Measurements from ENCODE around the gene IL4R. TPM values are rescaled to one million over a fixed set of nuclear protein-coding genes. Genes with fewer than 3 reads are reported as not detected.
"Not testable (repeated sequence)": the region's sequence is repeated elsewhere in the genome, so short reads cannot be mapped to it uniquely, and the experiment has no call there.

Gene IL4R
- total RNA-seq, 1 donor from 2014 or later: 31.7 TPM

DNA sequence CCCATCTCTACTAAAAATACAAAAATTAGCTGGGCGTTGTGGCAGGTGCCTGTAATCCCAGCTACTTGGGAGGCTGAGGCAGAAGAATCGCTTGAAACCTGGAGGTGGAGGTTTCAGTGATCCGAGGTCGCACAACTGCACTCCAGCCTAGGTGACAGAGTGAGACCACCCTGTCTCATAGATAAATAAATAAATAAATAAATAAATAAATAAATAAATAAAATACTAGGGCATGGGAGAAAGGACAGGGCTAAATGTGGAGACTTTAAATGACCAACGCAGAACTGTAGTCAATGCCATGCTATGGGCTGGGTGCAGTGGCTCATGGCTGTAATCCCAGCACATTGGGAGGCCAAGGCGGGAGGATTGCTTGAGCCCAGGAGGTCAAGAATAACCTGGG is 25.5 kb upstream of the IL4R start:
- DNase-seq (ENCODE audit: low read depth): not testable (repeated sequence)

DNA sequence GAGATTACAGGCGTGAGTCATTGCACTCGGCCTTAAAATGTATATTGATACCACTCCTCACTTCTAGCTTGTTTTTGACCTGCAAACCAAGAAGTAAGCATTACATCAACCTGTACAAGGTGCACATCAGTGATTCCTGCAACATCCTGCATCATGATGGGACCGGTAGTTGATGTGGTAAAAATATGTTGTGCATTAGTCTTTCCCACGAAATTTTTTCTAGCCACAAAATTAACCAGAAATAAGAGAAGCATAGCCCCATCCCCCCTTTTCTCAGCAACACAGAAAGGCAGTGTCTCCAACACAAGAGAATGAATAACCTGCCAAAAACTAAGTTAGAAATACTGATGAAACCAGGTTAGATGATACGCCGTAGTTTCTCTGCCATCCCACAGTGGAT is 24.1 kb upstream of the IL4R start:
- no peak for DNase-seq (ENCODE audit: low read depth)

DNA sequence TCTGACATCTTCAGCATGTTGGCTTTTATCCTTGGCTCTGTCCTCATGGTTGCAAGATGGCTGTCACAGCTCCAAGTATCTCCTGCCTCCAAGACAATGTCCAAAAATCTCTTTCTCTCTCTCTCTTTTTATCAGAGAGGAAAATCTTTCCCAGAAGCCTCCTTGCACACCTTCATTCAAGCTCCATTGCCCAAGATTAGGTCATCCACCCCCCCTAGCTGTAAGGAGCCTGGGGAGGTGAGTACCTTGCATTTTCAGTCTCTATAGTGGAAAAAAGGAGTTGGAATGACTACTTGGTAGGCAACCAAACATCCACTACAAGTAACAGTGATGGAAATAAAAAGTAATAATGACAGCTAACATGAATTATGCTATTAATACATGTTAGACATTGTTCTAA is 23.2 kb upstream of the IL4R start:
- no peak for DNase-seq (ENCODE audit: low read depth)

DNA sequence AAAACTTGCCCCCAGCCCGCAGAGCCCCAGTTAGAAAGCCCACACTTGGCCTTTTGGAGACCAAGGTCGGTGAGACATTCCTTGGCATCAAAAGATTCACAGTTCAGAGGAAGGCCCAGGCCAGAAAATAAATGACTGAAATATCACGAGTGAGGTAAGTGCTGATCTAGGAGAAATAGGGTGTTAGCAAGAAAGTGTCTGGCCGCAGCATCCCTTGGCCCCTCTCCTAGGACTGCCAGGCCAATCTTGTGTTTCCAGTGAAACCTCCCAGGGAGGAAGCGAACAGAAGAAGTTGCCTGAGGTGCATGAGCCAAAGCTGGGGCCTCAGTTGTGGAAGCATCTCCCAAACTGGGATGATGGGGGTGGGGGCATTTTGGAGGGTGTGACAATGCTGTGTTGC is 22.7 kb upstream of the IL4R start:
- no peak for DNase-seq (ENCODE audit: low read depth)

DNA sequence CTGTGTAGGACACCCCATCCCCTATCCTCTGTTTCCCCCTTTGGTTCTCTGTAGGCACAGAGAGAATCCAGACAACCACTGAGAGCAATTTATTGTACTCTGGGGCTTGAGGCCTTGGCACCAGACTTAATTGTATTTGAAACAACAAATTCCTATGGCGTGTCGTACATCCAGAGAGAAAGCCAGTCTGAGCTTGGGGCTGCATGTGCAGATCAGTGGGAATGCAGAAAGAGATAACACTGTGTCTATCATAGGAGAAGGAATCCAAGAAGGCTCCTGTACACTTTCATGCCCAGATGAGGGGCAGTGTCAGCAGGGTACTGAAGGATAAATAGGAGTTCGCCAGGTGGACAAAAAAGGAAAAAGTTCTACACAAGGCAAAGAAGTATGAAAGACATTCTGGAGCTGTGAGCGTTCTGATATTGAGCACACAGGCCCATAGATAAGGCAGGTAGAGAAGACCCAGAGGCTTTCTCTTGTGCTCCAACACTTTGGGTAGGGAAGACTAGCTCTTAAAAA is 22.0 kb upstream of the IL4R start:
- DNase-seq (ENCODE audit: low read depth): no peak

DNA sequence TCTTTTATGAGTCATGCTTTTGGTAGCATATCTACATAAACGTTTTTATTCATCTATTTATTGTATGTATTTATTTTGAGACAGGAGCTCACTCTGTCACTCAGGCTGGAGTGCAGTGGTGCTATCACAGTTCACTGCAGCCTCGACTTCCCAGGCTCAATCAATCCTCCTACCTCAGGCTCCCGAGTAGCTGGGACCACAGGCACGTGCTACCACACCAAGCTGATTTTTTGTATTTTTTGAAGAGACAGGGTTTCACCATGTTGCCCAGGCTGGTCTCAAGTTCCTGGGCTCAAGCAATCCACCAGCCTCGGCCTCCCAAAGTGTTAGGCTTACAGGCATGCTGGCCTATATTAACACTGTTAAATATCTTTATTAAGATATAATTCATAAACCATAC is 20.4 kb upstream of the IL4R start:
- no peak for DNase-seq (ENCODE audit: low read depth)

DNA sequence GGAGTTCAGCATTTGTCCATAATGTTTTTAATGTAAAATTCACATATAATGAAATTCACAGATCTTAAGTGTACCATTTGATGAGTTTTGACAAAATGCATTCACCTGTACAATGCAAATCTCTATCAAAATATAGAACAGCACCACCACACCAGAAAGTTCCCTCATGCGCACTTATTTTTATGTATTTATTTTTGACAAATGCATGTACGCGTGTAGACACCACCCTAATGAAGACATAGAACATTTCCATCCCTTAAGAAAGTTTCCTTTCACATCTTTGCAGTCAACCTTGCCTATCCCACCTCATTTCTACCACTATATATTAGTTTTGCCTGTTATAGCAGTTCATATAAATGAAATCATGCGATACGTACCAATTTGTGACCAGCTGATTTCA is 15.6 kb upstream of the IL4R start:
- no peak for DNase-seq (ENCODE audit: low read depth)

DNA sequence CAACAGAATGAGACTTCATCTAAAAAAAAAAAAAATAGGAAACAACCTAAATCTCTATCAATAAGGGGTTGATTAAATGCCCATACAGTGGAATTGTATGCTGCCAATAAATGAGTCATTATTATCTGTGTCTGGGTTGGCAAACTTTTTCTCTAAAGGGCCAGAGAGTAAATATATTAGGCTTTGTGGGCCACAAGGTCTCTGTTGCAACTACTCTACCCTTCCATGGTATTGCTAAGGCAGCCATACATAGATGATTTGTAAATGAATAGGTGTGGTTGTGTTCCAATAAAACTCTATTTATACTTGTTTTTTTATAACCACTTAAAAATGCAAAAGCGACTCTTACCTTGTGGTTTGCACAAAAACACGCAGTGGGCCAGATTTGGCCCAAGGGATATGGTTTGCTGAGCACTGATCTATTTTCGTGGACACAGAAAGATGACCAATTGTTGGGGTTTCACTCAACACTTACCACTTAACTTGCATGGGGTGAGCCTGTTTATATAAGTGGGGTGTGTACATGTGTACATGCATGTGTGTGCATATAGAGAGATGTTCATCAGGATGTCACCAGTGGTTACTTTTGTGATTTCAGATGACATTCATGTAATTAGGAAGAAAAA is 12.4 kb upstream of the IL4R start:
- no peak for DNase-seq (ENCODE audit: low read depth)

DNA sequence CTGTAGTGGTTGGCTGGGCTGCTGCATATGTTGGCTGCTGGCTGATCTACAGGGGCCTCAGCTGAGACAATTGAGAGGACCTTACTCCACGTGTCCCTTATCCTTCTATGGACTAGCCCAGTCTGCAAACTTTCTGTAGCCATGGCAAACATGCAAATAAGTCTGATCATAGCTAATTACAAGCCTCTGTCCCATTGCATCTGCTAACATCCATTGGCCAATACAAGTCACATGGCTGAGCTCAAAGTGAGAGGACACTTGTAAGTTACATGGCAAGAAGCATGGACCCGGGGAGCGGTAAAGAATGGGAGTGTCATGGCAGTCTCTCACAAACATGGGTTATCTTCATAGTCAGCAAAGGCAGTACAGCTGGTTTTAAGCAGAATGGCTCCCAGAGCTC is 11.6 kb upstream of the IL4R start:
- no peak for DNase-seq (ENCODE audit: low read depth)

DNA sequence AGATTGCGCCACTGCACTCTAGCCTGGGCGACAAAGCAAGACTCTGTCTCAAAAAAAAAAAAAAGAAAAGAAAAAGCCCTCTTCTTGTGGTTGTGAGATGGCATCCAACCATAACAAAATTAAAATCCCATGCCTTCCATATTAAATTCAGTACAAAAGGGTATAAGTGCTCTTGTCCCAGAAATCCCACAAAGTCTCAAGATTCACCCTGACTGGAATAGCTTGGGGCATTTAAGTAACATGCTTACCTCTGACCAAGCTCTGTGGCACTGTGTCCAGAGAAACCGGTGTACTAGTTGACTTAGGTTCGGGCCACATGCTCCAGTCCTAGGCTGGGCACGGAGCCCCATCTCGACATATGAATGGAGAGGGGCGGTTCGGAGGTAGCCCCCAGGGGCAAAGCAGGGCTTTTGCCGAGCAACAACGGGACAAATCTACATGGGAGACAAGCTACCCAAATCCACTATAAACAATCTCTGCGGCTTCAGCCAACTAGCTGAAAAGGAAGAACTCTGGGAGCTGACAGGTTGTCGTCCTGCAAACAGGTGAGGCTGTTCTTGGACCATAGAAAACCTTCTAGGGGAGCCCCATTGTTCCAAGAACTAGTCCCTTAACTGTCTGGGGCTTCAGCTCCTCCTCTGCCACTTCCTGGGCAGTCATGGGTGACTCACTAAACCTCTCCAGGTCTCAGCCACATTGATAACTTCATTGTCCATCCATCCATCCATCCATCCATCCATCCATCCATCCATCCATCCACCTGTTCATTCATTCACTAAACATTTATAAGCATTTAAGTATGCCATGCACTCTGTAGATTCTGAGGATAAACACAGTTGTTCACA is 10.3 kb upstream of the IL4R start:
- no peak for DNase-seq (ENCODE audit: low read depth)

DNA sequence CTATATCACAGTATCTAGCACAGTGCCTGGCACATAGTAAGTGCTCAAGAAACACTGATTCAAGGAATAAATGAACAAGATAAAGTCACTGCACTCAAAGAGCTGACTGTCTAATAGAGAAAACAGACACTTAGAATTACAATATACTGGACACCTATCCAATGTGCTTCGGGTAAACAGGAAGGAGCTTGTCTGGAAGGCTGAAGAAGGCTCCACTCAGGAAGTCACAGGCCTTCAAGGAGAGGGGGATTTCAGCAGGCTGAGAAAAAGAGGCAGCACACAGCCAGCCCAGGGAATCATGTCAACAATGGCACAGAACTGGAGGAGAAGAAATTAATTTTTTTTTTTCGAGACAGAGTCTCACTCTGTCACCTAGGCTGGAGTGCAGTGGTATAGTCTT is 9.7 kb upstream of the IL4R start:
- DNase-seq (ENCODE audit: low read depth): no peak

DNA sequence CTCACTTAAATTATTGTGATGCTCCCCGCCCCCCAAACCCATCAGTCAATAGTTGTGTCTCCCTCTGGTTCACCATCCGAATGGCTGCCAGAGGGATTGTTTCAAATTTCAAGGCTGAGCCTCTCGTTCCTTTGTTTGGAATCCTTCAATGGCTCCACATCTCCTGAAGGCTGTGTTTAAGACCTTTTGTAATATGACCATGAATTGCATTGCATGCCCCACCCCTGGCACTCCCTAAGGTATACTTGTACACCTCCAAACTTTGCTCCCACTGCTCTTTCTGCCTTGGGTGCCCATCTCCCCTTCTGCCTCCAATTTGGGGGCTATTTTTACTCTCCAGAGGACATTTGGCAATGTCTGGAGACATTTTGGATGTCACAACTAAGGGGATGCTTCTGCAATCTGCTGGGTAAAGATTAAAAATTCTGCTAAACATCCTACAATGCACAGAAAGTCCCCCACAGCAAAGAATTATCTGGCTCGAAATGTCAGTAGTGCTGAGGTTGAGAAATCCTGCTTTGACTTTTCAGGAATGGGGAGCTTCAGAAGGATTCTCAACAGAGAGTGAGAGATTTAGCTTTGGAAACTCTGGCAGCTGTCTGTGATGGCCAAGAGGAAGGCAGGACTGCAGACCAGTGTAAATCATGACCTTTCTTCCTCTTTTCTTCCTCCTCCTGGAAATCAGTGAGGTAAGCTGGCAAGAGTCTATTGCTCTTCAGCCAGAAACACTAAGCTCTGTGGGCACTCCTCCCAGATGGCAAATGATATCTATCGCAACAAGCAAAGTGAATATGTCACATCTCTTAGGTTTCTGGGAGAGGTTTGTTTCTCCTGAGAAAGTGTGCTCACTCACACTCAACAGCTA is 8.7 kb upstream of the IL4R start:
- DNase-seq (ENCODE audit: low read depth): no peak

DNA sequence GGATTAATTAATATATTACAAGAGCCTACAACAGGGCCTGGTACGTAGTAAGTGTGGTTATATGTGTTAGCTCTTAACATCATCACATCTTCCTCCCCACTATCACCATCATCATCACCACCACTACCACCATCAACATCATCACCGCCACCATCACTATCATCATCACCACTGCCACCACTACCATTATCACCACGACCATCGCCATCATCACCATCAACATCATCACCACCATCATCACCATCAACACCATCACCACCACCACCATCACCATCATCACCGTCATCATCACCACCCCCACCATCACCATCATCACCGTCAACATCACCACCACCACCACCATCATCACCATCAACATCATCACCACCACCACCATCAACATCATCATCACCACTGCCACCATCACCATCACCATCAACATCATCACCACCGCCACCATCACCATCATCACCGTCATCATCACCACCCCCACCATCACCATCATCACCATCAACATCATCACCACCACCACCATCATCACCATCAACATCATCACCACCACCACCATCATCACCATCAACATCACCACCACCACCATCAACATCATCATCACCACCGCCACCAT is 7.8 kb upstream of the IL4R start:
- no peak for DNase-seq (ENCODE audit: low read depth)

DNA sequence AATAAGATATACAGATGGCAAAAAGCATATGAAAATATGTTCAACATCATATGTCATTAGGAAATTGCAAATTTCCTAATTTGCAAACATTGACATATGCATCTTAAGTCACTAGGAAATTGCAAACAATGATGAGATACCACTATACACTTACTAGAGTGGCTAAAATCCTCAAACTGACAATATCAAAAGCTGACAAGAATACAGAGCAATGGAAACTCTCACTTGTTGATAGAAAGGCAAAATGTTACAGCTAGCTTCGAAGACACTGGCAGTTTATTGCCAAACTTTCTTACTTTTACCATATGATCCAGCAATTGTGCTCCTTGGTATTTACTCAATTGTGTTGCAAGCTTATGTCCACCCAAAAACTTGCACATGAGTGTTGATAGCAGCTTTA is 5.0 kb upstream of the IL4R start:
- no peak for DNase-seq (ENCODE audit: low read depth)

DNA sequence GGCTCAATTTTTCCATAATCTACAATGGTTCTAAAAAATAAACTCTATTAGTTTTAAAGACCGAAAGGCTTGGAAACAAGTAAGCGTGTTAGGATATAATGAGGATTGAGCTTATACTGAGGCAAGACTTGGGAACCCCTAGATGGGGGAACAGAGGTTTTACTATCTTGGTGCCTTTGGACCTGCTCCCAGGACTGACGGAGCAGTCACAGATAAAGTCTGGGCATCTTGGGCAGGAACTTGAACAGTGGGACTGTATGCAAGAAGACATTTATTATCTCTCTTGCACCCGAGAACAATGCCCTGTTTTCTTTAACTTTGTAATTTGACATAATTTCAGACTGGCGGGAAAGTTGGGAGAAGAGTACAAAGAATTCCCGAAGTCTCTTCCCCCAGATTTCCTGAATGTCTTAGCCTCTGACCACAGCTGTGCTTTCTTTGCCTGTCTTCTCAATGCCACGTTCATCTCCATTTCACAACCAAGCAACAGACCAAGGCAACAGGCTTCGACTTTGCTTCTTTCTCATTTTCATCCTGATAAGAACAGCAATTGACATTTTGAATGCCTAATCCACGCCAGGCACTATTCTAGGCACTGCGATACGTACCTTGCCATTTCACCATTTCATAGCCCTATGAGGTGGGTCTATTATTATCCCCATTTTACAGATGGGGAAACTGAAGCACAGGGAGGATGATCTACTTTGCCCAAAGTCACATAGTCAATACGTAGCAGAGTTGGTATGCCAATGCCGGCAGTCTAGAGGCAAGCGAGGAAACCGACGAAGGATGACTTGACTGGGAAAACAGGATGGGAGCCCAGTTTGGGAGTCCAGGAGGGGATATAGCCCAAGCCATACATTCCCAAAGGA is 3.0 kb upstream of the IL4R start:
- no peak for DNase-seq (ENCODE audit: low read depth)

DNA sequence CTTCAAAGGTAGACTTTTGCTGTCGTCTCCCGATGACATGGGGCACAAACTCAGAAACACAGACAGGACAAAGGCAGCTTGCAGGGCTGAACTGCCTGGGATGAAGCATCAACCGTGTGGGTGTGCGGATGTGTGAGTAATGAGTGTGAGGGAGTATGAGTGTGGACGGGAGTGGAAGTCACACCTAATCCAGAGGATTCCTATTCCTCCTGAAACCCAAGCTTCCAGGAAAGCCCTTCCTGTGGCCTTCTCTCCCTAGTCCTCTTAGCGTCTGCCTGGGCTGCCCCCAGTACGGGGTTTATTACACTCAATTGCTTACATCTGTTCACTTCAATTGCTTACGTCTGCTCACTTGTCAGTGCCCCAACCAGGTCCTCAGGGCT is 2.3 kb upstream of the IL4R start:
- DNase-seq (ENCODE audit: low read depth): no peak

DNA sequence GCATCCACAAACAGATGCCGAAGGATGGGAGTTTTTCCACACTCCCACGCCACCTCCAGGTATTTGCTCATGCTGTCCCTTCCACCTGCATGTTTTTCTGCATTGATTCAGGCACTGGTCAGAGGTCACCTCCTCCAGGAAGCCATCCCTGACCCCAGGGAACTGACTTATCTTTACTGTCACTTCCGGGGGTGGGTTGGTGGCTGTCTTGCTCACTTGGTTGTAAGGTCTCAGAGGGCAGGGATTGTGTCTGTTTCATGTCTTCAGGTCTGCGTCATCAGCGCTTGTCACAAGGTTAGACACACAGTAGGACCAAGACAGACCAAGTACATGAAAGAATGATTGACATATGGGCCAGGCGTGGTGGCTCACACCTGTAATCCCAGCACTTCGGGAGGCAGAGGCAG is 1.9 kb upstream of the IL4R start:
- no peak for DNase-seq (ENCODE audit: low read depth)

DNA sequence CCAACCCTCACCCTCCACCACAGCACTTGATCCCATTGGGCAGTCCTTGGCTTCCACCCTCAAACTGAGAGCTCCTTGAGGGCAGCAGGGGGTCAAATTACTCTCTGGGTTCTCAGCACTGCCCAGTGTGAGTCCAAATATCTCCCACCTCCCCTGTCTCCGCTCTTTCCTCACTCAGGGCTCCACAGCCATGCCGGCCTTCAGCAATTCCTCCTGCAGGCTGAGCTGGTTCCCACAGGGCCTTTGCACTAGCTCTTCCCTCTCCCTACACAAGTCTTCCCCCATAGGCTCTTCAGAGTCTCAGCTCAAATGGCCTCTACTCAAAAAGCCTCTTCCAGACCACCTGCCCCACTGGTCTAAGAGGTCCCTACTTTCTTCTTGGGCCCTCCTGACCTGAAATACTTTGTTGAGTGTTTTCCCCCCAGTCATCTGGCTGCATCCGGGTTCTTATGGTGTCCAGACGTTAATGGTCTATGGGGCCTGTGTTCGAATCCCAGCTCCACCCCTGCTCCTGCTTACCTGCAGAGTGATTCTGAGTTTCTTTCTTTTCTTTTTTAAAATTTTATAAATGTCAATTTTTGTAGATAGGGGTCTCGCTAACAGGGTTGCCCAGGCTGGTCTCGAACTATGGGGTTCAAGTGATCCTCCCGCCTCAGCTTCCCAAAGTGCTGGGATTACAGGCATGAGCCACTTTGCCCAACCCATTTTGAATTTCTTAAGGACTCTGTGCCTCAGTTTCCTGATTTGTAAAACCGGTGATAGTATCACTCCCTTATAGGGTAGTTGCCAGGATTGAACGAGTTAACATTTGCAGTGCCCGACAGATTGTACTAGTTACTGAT is 973 bp upstream of the IL4R start:
- no peak for DNase-seq (ENCODE audit: low read depth)

DNA sequence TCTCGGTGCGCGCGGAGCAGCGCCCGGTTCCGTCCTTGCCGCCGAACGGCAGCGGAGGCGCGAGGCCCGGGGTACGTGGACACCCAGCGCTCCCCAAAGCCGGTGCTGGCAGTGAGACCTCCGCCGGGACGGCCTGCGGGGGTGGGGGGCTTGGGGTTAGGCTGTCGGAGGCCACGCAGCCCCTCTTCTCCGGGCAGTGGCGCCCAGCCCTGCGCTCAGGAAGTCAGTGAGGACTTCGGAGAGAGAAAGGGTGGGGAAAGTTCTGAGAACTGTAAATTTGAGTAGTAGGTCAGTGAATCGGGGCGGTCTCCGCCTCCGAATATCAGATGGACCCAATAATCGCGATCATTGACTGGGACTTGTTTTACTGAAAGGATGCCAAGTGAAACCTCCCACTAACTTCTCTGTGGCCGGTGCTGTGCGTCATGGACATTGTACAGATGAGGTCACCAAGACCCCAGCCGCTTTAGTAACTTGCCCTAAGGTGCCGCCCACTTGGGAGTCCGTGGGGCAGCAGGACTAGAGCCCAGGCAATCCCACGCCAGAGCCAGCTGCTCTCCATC is 468 bp downstream of the IL4R start:
- peak; percentile 83 for DNase-seq (ENCODE audit: low read depth)

DNA sequence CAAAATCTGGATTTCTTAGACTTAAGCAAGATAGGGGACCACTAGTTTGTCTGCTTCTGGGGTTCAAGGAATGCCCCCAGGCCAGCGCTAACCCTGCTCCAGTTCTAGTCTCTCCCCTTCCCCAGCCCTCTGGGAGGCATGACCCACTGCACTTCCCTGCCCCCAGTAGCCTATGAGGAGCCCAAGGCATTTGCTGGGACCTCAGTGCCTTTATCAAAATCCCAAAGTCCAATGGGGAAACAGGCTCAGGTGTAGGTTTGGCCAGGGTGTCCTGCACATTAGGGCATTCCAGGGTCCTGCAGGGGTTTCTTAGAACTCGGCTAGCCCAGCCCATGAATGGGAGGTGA is 1.2 kb downstream of the IL4R start:
- no peak for DNase-seq (ENCODE audit: low read depth)

Data from renal cortical epithelial cell (primary cell).